GM19395 (cell line): ENCODE data around the gene ATP2B2.
"Not testable (repeated sequence)": the region's sequence is repeated elsewhere in the genome, so short reads cannot be mapped to it uniquely, and the experiment has no call there.

Source experiments
- ATAC-seq: cut with Tn5 transposase; IDR thresholded peaks from one replicate; pipeline ENCODE4 v1.9.1; 2021; ENCODE audit warnings: mild to moderate bottlenecking, moderate library complexity; ENCODE audit not compliant: unreplicated experiment

Gene ATP2B2

GRCh38 chr3:10387881-10388609, 117.3 kb downstream of the ATP2B2 start:
- no peak for ATAC-seq

GRCh38 chr3:10386121-10386520, 119.3 kb downstream of the ATP2B2 start:
- ATAC-seq = no peak

- no peak for ATAC-seq
These were observed 120.6 kb downstream of the ATP2B2 start for GRCh38 chr3:10384541-10385360.

GRCh38 chr3:10383850-10384248, 121.5 kb downstream of the ATP2B2 start:
- no peak for ATAC-seq

- ATAC-seq = no peak
These were observed 122.2 kb downstream of the ATP2B2 start for GRCh38 chr3:10382892-10383849.

- not testable (repeated sequence) for ATAC-seq
These were observed 122.9 kb downstream of the ATP2B2 start for GRCh38 chr3:10382445-10382844.

GRCh38 chr3:10381336-10381735, 124.0 kb downstream of the ATP2B2 start:
- ATAC-seq = no peak

GRCh38 chr3:10380906-10381305, 124.5 kb downstream of the ATP2B2 start:
- ATAC-seq = no peak

GRCh38 chr3:10379961-10380360, 125.4 kb downstream of the ATP2B2 start:
- ATAC-seq = no peak

- no peak for ATAC-seq
These were observed 126.2 kb downstream of the ATP2B2 start for GRCh38 chr3:10379161-10379560.

GRCh38 chr3:10378742-10379141, 126.6 kb downstream of the ATP2B2 start:
- no peak for ATAC-seq

GRCh38 chr3:10378246-10378645, 127.1 kb downstream of the ATP2B2 start:
- ATAC-seq = no peak

GRCh38 chr3:10377148-10377725, 128.1 kb downstream of the ATP2B2 start:
- ATAC-seq = no peak

GRCh38 chr3:10376353-10376752, 129.0 kb downstream of the ATP2B2 start:
- ATAC-seq = no peak

GRCh38 chr3:10375296-10376053, 129.9 kb downstream of the ATP2B2 start:
- ATAC-seq = no peak

- ATAC-seq = no peak
These were observed 131.1 kb downstream of the ATP2B2 start for GRCh38 chr3:10374311-10374710.

GRCh38 chr3:10373686-10374261, 131.6 kb downstream of the ATP2B2 start:
- ATAC-seq = no peak

GRCh38 chr3:10371789-10372188, 133.6 kb downstream of the ATP2B2 start:
- ATAC-seq = no peak

GRCh38 chr3:10371167-10371566, 134.2 kb downstream of the ATP2B2 start:
- ATAC-seq = no peak

- no peak for ATAC-seq
These were observed 135.0 kb downstream of the ATP2B2 start for GRCh38 chr3:10370429-10370828.
